HG02798 (cell line): ENCODE data around the gene SEMA6C.
A peak's percentile ranks its signal among the peaks of the same experiment; 100 is the strongest.
"Not testable (repeated sequence)": the region's sequence is repeated elsewhere in the genome, so short reads cannot be mapped to it uniquely, and the experiment has no call there.

Experiments used
- ATAC-seq: cut with Tn5 transposase; IDR thresholded peaks from one replicate; pipeline ENCODE4 v1.9.1; 2021; ENCODE audit warnings: mild to moderate bottlenecking; ENCODE audit not compliant: unreplicated experiment, poor library complexity

Gene SEMA6C

GRCh38 chr1:151146412-151147131 lies at the start of gene SEMA6C:
TSS of gene SEMA6C (minus strand) at chr1:151146631. CDS start at chr1:151142621, 4,010 bp downstream.
- peak; percentile 100 for ATAC-seq

- not testable (repeated sequence) for ATAC-seq
Observed at GRCh38 chr1:151194894-151195594, 48.6 kb upstream of the SEMA6C start.

- no peak for ATAC-seq
Observed at GRCh38 chr1:151193856-151194255, 47.4 kb upstream of the SEMA6C start.

- ATAC-seq = no peak
Observed at GRCh38 chr1:151193304-151193703, 46.9 kb upstream of the SEMA6C start.

GRCh38 chr1:151192047-151192446 lies 45.6 kb upstream of the SEMA6C start:
- ATAC-seq = no peak

- peak; percentile 93 for ATAC-seq
Observed at GRCh38 chr1:151189637-151190445, 43.4 kb upstream of the SEMA6C start, which contains the start of gene VPS72. TSS of gene VPS72 (minus strand) at chr1:151190197. CDS start at chr1:151190121, 76 bp downstream.

- not testable (repeated sequence) for ATAC-seq
Observed at GRCh38 chr1:151188667-151189066, 42.2 kb upstream of the SEMA6C start.

GRCh38 chr1:151187205-151187604 lies 40.8 kb upstream of the SEMA6C start:
- ATAC-seq = no peak

- no peak for ATAC-seq
Observed at GRCh38 chr1:151184211-151184610, 37.8 kb upstream of the SEMA6C start.

- no peak for ATAC-seq
Observed at GRCh38 chr1:151176514-151177045, 30.1 kb upstream of the SEMA6C start.

GRCh38 chr1:151175863-151176262 lies 29.4 kb upstream of the SEMA6C start, which contains the start of gene TMOD4:
TSS of gene TMOD4 (minus strand) at chr1:151175981. CDS start at chr1:151174875, 1,106 bp downstream.
- ATAC-seq = no peak

- no peak for ATAC-seq
Observed at GRCh38 chr1:151175041-151175741, 28.8 kb upstream of the SEMA6C start.

- no peak for ATAC-seq
Observed at GRCh38 chr1:151171190-151171589, 24.8 kb upstream of the SEMA6C start.

GRCh38 chr1:151167116-151167515 lies 20.7 kb upstream of the SEMA6C start:
- ATAC-seq = no peak

- ATAC-seq = no peak
Observed at GRCh38 chr1:151166505-151166956, 20.1 kb upstream of the SEMA6C start.

GRCh38 chr1:151165738-151166504 lies 19.5 kb upstream of the SEMA6C start, which contains the start of the genes LYSMD1 and SCNM1:
TSS of gene LYSMD1 (minus strand) at chr1:151165902. CDS start at chr1:151165258, 644 bp downstream.
TSS of gene SCNM1 (plus strand) at chr1:151166144. CDS start at chr1:151166153, 9 bp downstream.
- peak; percentile 95 for ATAC-seq

- no peak for ATAC-seq
Observed at GRCh38 chr1:151165281-151165737, 18.9 kb upstream of the SEMA6C start.

- no peak for ATAC-seq
Observed at GRCh38 chr1:151164732-151165280, 18.4 kb upstream of the SEMA6C start.
